Activated CD4-positive, alpha-beta T cell treated with anti-CD3 and anti-CD28 coated beads, Interleukin-2, amount 10 ng/mL, durations not matched to agents 7 days and 5 days (primary cell): ENCODE measurements around the gene BPIFB2. TPM values are rescaled to one million over a fixed set of nuclear protein-coding genes. Genes with fewer than 3 reads are reported as not detected.

Experiments
- CTCF ChIA-PET: fragments of 350-600 bp; sonication (Branson Sonifier 250); formaldehyde crosslinking; loops from one replicate; lab custom pipeline; 2021; ENCODE audit warnings: antibody characterized with exemption; lab: Charles Lee
- POLR2A ChIA-PET: fragments of 350-600 bp; sonication (Branson Sonifier 250); formaldehyde crosslinking; loops from one replicate; lab custom pipeline; 2021; ENCODE audit warnings: antibody characterized with exemption; lab: Charles Lee
- DNase-seq: peaks from one replicate; pipeline ENCODE4 v3.0.0-alpha.2; 2020
- H3K27ac Mint-ChIP-seq: one replicate; pipeline ENCODE4 v1.8.0; 2021; ENCODE audit warnings: mild to moderate bottlenecking, moderate library complexity, mixed read lengths
- H3K27me3 Mint-ChIP-seq: one replicate; pipeline ENCODE4 v1.8.0; 2021; ENCODE audit warnings: mixed read lengths
- H3K36me3 Mint-ChIP-seq: one replicate; pipeline ENCODE4 v1.8.0; 2021; ENCODE audit warnings: low read depth, mixed read lengths
- H3K4me1 Mint-ChIP-seq: one replicate; pipeline ENCODE4 v1.8.0; 2021; ENCODE audit warnings: mixed read lengths
- H3K4me3 Mint-ChIP-seq: one replicate; pipeline ENCODE4 v1.8.0; 2021; ENCODE audit warnings: mild to moderate bottlenecking, moderate library complexity, mixed read lengths
- H3K9me3 Mint-ChIP-seq: one replicate; pipeline ENCODE4 v1.8.0; 2021; ENCODE audit warnings: mixed read lengths
- total RNA-seq, 2 experiments: library from RNA; stranded (reverse); gene quantifications; one replicate each; pipeline ENCODE4 v1.2.3, GENCODE V29; 2021

The BPIFB2 gene
- total RNA-seq, 2 experiments from 2014 or later: not detected

DNA sequence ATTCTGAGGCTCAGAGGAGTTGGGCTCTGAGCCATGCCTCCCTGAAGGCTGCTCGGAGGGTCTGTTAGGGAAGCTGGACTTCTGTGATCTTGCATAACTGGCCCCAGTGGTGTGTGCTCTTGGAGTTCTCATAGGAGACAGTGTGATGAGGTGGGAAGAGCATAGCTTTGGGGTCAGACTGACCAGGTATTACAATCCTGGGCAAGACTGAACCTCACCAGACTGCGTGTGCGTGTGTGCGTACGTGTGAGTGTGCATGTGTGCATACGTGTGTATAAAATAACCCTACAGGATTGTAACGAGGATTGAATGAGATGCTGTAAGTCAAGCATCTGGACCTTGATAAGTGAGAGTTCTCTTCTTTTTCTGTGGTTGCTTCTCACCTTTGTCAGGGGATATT lies 10.0 kb downstream of the BPIFB2 start:
- Mint-ChIP-seq H3K27me3 (no peaks in the 10 kb centered on the region), H3K4me1 (no peaks in the 10 kb centered on the region), H3K27ac (no peak overlapping the region), H3K36me3 (no peaks in the 10 kb centered on the region), H3K9me3 (no peaks in the 10 kb centered on the region), H3K4me3 (no peak overlapping the region)
- no peak for DNase-seq
- POLR2A ChIA-PET: no interaction called here
- CTCF ChIA-PET: interaction anchor here (0.6 to 1.7 kb wide), 2 partner anchors 17 to 208 kb away, joined by 3 read pairs; no protein-coding TSS in a partner anchor

DNA sequence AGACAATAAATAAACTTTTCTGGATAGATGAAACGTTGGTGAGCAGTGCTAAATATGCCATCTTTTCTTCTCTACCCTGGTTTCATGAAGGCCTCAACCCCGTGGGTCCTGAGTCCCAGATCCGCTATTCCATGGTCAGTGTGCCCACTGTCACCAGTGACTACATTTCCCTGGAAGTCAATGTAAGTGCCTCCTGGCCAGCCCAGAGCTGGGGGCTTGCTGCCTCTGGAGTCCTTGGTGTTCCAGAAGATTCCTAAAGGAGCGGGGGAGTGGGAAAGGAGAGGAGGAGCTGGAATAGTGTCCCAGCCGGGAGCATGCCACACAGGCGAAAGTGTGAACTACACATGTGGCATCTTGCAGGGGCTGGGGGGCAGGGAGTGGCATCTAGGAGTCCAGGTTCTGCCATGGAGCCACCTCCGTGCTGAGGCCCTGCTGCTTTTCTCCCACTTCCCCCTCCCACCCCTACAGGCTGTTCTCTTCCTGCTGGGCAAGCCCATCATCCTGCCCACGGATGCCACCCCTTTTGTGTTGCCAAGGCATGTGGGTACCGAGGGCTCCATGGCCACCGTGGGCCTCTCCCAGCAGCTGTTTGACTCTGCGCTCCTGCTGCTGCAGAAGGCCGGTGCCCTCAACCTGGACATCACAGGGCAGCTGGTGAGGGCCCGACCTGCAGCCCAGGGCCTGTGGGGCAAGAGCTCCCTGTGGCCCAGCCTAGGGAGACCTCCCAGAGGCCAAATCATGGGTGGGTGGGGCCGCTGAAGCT lies 10.8 kb downstream of the BPIFB2 start:
- CTCF ChIA-PET: interaction anchor here (0.6 to 1.7 kb wide), 3 partner anchors 18 to 208 kb away, joined by 3 read pairs; no protein-coding TSS in a partner anchor
- Mint-ChIP-seq H3K4me3 (no peak overlapping the region), H3K27ac (no peak overlapping the region), H3K27me3 (no peaks in the 10 kb centered on the region), H3K36me3 (no peaks in the 10 kb centered on the region), H3K4me1 (no peaks in the 10 kb centered on the region), H3K9me3 (no peaks in the 10 kb centered on the region)
- no peak for DNase-seq
- POLR2A ChIA-PET: no interaction called here

DNA sequence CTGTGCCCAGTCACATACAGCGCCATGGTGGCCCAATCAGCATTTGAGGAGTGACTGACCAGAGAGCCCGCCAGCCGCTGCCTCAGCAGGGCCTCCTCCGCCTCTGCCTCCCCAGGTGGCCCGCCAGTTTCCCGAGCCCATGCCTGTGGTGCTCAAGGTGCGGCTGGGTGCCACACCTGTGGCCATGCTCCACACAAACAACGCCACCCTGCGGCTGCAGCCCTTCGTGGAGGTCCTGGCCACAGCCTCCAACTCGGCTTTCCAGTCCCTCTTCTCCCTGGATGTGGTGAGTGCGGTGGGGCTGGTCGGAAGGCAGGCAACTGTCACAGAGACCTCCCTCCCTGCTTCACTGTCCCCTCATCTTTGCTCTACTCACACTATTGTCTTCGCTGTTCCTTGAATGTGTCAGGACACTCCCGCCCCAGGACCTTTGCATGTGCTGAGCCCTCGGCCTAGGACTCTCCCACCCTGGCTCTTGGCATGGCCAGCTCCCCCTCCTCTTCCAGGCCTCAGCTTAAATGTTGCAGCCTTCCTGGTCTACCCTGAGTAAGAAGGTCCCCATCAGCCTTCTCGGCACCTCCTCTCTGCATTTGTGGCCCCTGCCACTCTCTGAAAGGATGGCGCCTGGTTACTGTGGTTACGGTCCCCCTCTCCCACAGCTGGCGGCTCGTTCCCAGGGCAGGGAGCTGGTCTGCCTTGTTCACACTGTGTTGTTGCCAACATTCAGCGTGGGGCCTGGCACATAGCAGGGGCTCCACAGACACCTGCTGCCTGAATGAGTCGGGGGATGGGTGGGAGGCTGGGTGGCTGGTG lies 12.2 kb downstream of the BPIFB2 start:
- Mint-ChIP-seq H3K27ac (no peak overlapping the region), H3K9me3 (no peaks in the 10 kb centered on the region), H3K36me3 (no peaks in the 10 kb centered on the region), H3K27me3 (no peaks in the 10 kb centered on the region), H3K4me1 (no peaks in the 10 kb centered on the region), H3K4me3 (no peak overlapping the region)
- no peak for DNase-seq
- ChIA-PET CTCF (interaction anchor here (0.6 to 1.7 kb wide), 2 partner anchors 19 to 324 kb away, joined by 3 read pairs; no protein-coding TSS in a partner anchor), POLR2A (no interaction called here)

DNA sequence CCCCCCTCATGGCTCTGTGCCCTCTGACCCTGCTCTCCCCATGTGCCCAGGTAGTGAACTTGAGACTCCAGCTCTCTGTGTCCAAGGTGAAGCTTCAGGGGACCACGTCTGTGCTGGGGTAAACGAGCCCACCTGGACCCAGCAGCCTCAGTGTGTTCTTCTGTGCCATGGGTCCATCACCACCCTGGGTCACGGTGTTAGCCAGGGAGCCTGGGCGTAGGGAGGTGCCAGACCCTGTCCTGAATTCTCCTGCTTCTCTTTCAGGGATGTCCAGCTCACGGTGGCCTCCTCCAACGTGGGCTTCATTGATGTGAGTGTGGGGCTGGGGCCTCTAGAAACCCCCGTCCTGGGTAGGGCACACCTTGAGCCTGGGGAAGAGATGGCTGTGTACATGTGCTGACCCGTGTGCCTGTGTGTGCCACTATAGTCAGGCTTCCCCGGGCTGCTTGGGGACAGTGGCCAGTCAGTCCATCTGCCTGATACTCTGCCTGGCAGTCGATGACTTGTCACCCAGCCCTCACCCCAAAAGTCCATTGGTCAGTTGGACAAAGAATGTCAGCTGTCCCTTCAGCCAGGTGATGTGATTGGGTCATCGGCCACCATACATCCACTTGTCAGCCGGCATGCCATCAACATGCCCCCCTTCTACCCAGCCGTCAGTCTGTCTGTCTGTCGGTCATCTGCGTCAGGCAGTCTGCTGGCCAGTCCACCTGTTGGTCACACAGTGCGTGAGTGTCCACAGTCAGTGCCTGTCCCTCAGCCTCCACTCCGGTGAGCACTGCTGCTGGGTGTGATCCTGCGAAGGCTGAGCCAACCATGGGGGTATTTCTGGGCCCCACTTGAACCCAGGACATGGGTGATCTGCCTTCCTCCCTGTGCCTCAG lies 13.0 kb downstream of the BPIFB2 start:
- no peaks in the 10 kb centered on the region for H3K9me3 Mint-ChIP-seq
- no peak overlapping the region for H3K27ac Mint-ChIP-seq
- H3K4me3 Mint-ChIP-seq: no peak overlapping the region
- ChIA-PET POLR2A (no interaction called here), CTCF (interaction anchor here (0.6 kb wide), 1 partner anchor 325 kb away, joined by 3 read pairs; no protein-coding TSS in a partner anchor)
- no peaks in the 10 kb centered on the region for H3K27me3 Mint-ChIP-seq
- H3K36me3 Mint-ChIP-seq: no peaks in the 10 kb centered on the region
- DNase-seq: no peak
- H3K4me1 Mint-ChIP-seq: no peaks in the 10 kb centered on the region

DNA sequence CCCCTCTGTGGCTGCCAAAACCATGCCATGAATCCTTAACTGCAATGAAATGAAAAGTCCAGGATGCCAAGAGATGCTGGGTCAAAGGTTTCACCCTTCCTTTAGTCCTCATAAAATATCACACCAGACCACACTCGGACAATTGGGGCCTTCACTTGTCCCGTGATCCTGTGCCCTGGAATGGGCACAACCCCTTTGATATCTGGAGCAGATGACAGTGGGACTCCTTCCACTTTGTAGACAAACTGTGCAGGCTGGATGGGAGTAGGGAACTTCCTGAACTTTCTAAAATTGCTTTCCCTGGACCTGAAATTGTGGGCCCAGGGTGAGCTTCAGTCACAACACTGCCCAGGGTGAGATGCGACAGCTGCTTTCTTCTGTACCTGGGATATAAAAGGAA lies 14.4 kb downstream of the BPIFB2 start:
- H3K27me3 Mint-ChIP-seq: no peaks in the 10 kb centered on the region
- no peak overlapping the region for H3K4me3 Mint-ChIP-seq
- no peak for DNase-seq
- no peaks in the 10 kb centered on the region for H3K9me3 Mint-ChIP-seq
- no peaks in the 10 kb centered on the region for H3K4me1 Mint-ChIP-seq
- CTCF ChIA-PET: no interaction called here
- POLR2A ChIA-PET: no interaction called here
- no peak overlapping the region for H3K27ac Mint-ChIP-seq
- H3K36me3 Mint-ChIP-seq: no peaks in the 10 kb centered on the region

DNA sequence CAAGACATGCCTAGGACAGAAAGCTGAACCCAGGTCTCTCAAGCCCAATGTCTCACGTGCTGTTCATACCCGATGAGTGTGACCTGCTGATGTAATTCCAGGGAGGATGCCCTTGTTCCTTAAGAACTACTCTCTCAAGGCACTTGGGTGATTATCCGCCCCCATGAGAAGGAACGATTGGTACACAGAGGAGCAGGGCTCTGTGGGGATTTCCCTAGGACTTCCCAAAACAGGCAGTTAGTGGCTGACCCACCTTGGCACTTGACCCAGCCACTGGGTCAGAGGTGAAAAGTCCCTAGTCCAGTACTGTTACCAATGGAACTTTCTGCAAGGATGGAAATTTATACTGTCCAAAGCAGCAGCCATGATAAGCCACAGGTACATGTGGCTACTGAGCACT lies 14.8 kb downstream of the BPIFB2 start:
- no peak for DNase-seq
- CTCF ChIA-PET: no interaction called here
- Mint-ChIP-seq H3K4me3 (no peak overlapping the region), H3K4me1 (no peaks in the 10 kb centered on the region), H3K36me3 (no peaks in the 10 kb centered on the region), H3K27ac (no peak overlapping the region), H3K27me3 (no peaks in the 10 kb centered on the region), H3K9me3 (no peaks in the 10 kb centered on the region)
- POLR2A ChIA-PET: no interaction called here

DNA sequence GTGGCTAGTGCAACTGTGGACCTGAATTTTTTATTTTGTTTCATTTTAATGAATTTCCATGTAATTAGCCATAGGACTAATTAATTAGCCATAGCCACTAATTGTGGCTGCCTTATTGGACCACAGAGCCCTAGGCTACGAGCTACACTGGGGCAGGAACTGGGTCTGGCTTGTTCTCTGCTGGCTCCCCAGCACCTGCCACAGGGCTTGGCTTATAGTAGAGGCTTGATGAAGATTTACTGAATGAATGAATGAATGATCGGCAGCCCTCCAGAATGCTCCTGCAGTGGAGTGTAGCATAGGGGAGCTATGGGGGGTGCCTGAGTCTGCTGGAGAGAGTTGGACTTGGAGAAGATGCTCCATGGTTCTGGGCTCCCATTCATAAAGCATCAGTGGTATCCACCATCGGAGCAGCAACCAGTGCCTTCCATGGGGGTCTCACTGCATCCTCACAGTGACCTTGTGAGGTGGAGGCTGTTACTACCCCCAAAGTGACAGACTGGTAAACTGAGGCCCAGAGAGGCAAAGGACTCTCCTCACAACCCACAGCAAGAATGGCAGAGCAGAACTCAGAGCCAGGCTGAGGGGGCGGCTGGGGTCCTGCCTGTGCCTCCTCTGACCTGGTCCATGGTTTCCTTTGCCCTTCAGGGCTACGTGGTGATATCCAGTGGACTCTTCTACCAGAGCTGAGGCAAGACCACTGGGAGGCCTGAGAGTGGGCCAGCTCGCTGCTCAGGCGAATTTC lies 15.4 kb downstream of the BPIFB2 start:
- H3K4me3 Mint-ChIP-seq: no peak overlapping the region
- H3K36me3 Mint-ChIP-seq: no peaks in the 10 kb centered on the region
- H3K27me3 Mint-ChIP-seq: no peaks in the 10 kb centered on the region
- H3K9me3 Mint-ChIP-seq: no peaks in the 10 kb centered on the region
- CTCF ChIA-PET: interaction anchor here (1.4 kb wide), 1 partner anchor 10 kb away, joined by 4 read pairs; no protein-coding TSS in a partner anchor
- no peak for DNase-seq
- H3K27ac Mint-ChIP-seq: no peak overlapping the region
- H3K4me1 Mint-ChIP-seq: no peaks in the 10 kb centered on the region
- POLR2A ChIA-PET: no interaction called here

DNA sequence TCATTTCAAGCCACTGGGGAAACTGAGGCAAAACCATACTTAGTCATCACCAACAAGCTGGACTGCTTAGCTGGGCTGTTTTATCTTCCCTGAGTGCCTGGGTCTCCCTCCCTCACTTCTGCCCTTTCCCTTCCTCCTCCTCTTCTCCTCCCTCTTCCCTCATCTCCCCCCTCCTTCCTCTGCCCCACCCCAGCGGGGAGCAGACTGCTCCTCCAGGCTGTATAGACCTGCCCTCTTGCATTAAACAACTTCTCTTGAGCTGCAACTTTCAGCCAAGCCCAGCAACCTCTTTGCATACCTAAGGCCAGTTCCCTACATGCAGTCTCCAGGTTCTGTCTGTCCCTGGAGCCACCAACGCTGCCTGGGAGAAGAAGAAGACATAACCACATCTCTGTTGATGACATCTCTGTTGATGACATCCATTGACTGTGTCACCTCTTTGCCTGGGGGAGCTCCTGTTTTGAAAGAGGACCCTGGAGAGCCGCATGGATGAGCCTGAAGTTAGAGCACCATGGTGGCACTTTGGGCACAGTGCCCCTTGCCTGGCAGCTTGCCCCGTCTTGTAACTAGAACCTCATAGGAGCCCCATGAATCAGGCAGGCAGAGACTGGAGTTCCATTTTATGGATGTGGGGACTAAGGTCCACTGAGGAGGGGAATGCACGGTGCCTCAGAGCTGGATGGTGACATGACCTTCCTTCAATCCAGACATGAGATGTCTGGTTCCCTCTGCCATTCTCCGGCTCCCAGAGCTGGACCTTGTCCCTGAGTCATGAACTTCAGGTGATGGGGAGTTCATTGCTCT lies 16.1 kb downstream of the BPIFB2 start:
- ChIA-PET CTCF (interaction anchor here (1.4 kb wide), 1 partner anchor 9 kb away, joined by 4 read pairs; no protein-coding TSS in a partner anchor), POLR2A (no interaction called here)
- H3K27me3 Mint-ChIP-seq: no peaks in the 10 kb centered on the region
- no peaks in the 10 kb centered on the region for H3K4me1 Mint-ChIP-seq
- no peaks in the 10 kb centered on the region for H3K36me3 Mint-ChIP-seq
- no peak overlapping the region for H3K4me3 Mint-ChIP-seq
- H3K27ac Mint-ChIP-seq: no peak overlapping the region
- H3K9me3 Mint-ChIP-seq: no peaks in the 10 kb centered on the region
- no peak for DNase-seq

DNA sequence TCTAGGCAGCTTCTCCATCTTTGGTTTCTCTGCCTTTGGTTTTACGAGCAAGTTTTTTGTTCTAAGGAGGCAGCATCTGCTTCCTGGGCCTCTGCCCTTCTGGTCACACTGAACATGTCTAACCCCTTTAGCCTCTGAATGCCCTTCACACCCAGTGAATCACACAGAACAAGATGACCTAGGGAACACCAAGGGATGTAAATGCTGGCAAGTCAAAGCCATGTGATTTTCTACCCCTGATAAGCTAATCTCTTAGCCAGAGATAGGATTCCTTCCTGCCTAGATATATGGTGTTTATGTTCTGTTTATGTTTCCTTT lies 16.7 kb downstream of the BPIFB2 start:
- no peak overlapping the region for H3K4me3 Mint-ChIP-seq
- H3K27me3 Mint-ChIP-seq: no peaks in the 10 kb centered on the region
- no peak overlapping the region for H3K27ac Mint-ChIP-seq
- CTCF ChIA-PET: interaction anchor here (1.4 kb wide), 1 partner anchor 9 kb away, joined by 4 read pairs; no protein-coding TSS in a partner anchor
- H3K4me1 Mint-ChIP-seq: no peaks in the 10 kb centered on the region
- POLR2A ChIA-PET: no interaction called here
- H3K36me3 Mint-ChIP-seq: no peaks in the 10 kb centered on the region
- no peaks in the 10 kb centered on the region for H3K9me3 Mint-ChIP-seq
- DNase-seq: no peak

DNA sequence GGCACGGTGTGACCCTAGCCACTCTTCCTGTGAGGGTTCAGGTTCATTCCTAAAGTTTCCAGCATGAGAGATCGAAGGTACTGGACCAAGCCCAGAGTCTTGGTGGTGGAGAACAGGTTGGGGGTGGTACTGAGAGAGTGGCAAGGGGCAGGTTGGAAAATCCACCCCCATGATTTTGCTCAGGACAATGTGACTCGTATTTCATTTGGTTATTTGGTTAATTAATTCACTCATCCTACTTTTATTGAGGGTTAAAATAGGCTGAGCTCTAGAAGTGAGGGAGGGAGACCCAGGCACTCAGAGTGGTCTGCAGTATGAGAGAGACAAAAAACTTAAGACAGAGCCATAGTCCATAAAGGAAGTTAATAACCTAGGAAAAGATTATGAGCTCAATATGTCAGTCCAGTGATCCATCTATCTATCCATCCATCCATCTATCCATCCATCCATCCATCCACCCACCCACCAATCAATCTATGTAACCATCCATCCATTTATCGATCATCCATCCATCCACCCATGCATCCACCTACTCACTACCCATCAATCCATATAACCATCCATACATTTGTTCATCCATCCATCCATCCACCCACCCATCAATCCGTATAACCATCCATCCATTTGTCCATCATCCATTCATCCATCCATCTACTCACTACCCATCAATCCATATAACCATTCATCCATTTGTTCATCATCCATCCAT lies 17.3 kb downstream of the BPIFB2 start:
- POLR2A ChIA-PET: no interaction called here
- no peaks in the 10 kb centered on the region for H3K27me3 Mint-ChIP-seq
- DNase-seq: no peak
- no peaks in the 10 kb centered on the region for H3K9me3 Mint-ChIP-seq
- CTCF ChIA-PET: interaction anchor here (1.4 kb wide), 1 partner anchor 8 kb away, joined by 4 read pairs; no protein-coding TSS in a partner anchor
- H3K36me3 Mint-ChIP-seq: no peaks in the 10 kb centered on the region
- no peak overlapping the region for H3K27ac Mint-ChIP-seq
- no peaks in the 10 kb centered on the region for H3K4me1 Mint-ChIP-seq
- no peak overlapping the region for H3K4me3 Mint-ChIP-seq

DNA sequence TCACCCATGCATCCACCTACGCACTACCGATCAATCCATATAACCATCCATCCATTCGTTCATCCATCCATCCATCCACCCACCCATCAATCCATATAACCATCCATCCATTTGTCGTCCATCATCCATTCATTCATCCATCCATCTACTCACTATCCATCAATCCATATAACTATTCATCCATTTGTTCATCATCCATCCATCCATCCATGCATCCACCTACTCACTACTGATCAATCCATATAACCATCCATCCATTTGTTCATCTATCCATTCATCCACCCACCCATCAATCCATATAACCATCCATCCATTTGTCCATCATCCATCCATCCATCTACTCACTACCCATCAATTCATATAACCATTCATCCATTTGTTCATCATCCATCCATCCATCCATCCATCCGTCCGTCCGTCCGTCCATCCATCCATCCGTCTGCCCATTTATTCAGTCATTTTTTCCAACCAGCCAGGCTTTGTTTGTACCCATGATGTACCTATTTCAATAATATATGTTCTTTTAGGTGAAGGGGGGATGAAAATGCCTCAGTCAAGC lies 17.9 kb downstream of the BPIFB2 start:
- no peaks in the 10 kb centered on the region for H3K9me3 Mint-ChIP-seq
- no peak overlapping the region for H3K27ac Mint-ChIP-seq
- ChIA-PET POLR2A (no interaction called here), CTCF (no interaction called here)
- no peaks in the 10 kb centered on the region for H3K36me3 Mint-ChIP-seq
- H3K4me3 Mint-ChIP-seq: no peak overlapping the region
- no peak for DNase-seq
- no peaks in the 10 kb centered on the region for H3K4me1 Mint-ChIP-seq
- no peaks in the 10 kb centered on the region for H3K27me3 Mint-ChIP-seq
